ENCODE data around the gene KAT6B.
A peak's percentile ranks its signal among the peaks of the same experiment; 100 is the strongest.

- TF ChIP-seq ZNF561 (tag by site-specific recombination; IDR thresholded peaks at IDR 0.05; ENCODE audit: borderline replicate concordance) (peak; percentile 74; the same call in 1 of the 2 replicates), TRIM28 (IDR thresholded peaks at IDR 0.05; ENCODE audit: borderline replicate concordance, low read length) (no peak), PRDM1 (tag by site-specific recombination; IDR thresholded peaks at IDR 0.05) (no peak)
Observed at GRCh38 chr10:74988832-74989561, 162.6 kb downstream of the KAT6B start.

All from HEK293 (cell line).